HG02642 (cell line): ENCODE results near the gene NPBWR2.

Experiments used
- ATAC-seq: cut with Tn5 transposase; IDR thresholded peaks from one replicate; pipeline ENCODE4 v1.9.1; 2021; ENCODE audit warnings: mild to moderate bottlenecking; ENCODE audit not compliant: unreplicated experiment, poor library complexity

NPBWR2 gene

GRCh38 chr20:64106981-64107735 lies at the start of gene NPBWR2:
Gene NPBWR2 (minus strand): TSS chr20:64107565. CDS start chr20:64106831, 734 bp downstream.
- ATAC-seq, result no peak

GRCh38 chr20:64156136-64156885 lies 48.9 kb upstream of the NPBWR2 start:
- no peak for ATAC-seq

GRCh38 chr20:64155258-64156135 lies 48.1 kb upstream of the NPBWR2 start:
- ATAC-seq, result no peak

GRCh38 chr20:64154590-64155257 lies 47.4 kb upstream of the NPBWR2 start:
- no peak for ATAC-seq

- no peak for ATAC-seq
These were observed 46.7 kb upstream of the NPBWR2 start for GRCh38 chr20:64153861-64154589.

GRCh38 chr20:64153410-64153809 lies 46.0 kb upstream of the NPBWR2 start:
- no peak for ATAC-seq

- ATAC-seq, result no peak
These were observed 45.5 kb upstream of the NPBWR2 start for GRCh38 chr20:64152906-64153305.

- ATAC-seq, result no peak
These were observed 44.5 kb upstream of the NPBWR2 start for GRCh38 chr20:64151633-64152530.

- no peak for ATAC-seq
These were observed 43.6 kb upstream of the NPBWR2 start for GRCh38 chr20:64150756-64151632.

GRCh38 chr20:64149809-64150560 lies 42.6 kb upstream of the NPBWR2 start:
- no peak for ATAC-seq

GRCh38 chr20:64149141-64149540 lies 41.8 kb upstream of the NPBWR2 start:
- no peak for ATAC-seq

- no peak for ATAC-seq
These were observed 41.2 kb upstream of the NPBWR2 start for GRCh38 chr20:64148581-64148980.

GRCh38 chr20:64146936-64147477 lies 39.6 kb upstream of the NPBWR2 start:
- no peak for ATAC-seq

GRCh38 chr20:64146301-64146935 lies 39.1 kb upstream of the NPBWR2 start:
- ATAC-seq, result no peak

GRCh38 chr20:64145458-64146300 lies 38.3 kb upstream of the NPBWR2 start:
- no peak for ATAC-seq
